HepG2 (cell line): ENCODE measurements around the gene GPS2. TPM values are rescaled to one million over a fixed set of nuclear protein-coding genes. Genes with fewer than 3 reads are reported as not detected.
A peak's percentile ranks its signal among the peaks of the same experiment; 100 is the strongest.

Source experiments
- ATAC-seq: fragments of 200-7000 bp; cut with Tn5 transposase; 3 replicates; pipeline ENCODE4 v1.9.1; 2020; ENCODE audit warnings: mild to moderate bottlenecking, moderate library complexity
- BruUV-seq: library from RNA; stranded (reverse); fragments of 400-500 nt; replicated peaks from 2 replicates; lab custom pipeline; 2021; lab: Mats Ljungman, UMichigan
- CTCF ChIA-PET: fragments of 300-600 bp; formaldehyde crosslinking; extraction: SDS; loops from one replicate; lab custom pipeline; 2021; ENCODE audit warnings: low total read pairs, inconsistent platforms, low intra/inter-chr PET ratio; lab: Yijun Ruan, JAX
- POLR2A ChIA-PET: fragments of 350-600 bp; sonication (Branson Sonifier 250); formaldehyde crosslinking; loops from one replicate; lab custom pipeline; 2020; ENCODE audit warnings: antibody characterized with exemption, inconsistent platforms; lab: Yijun Ruan, JAX
- DNase-seq: peaks from one replicate; pipeline ENCODE4 v3.0.0-alpha.2; 2015; ENCODE audit warnings: low spot score
- FAIRE-seq: peaks from 3 replicates; lab custom pipeline; 2011; peaks lifted over from hg19 to GRCh38; lab: Jason Lieb, UNC
- H2AFZ ChIP-seq: one replicate; pipeline ENCODE4 v1.6.1; 2011; ENCODE audit warnings: low read length, inconsistent platforms
- H3K27ac ChIP-seq: fragments of 300-600 bp; 3 replicates; pipeline ENCODE4 v1.8.0; 2011; ENCODE audit warnings: mixed run types, mild to moderate bottlenecking, mixed read lengths, low read length, inconsistent platforms; ENCODE audit not compliant: insufficient read depth; ENCODE audit errors: extremely low read length
- H3K27me3 ChIP-seq, 2 experiments: fragments of 200-600 bp in 1 of 2; 2 replicates in 1 of 2; 3 replicates in 1 of 2; pipeline versions ENCODE4 v1.6.0 to v1.8.0; 2011; ENCODE audit warnings: low read length in 2 of 2, mild to moderate bottlenecking in 2 of 2, moderate library complexity in 2 of 2, inconsistent platforms in 1 of 2; ENCODE audit not compliant: insufficient read depth in 2 of 2, control insufficient read depth in 1 of 2
- H3K36me3 ChIP-seq, 2 experiments: fragments of 200-600 bp in 1 of 2; replicated peaks in 1 of 2; 2 replicates in 1 of 2; 3 replicates in 1 of 2; pipeline versions ENCODE4 v1.5.1 to v1.8.0; 2011; ENCODE audit warnings: low read length in 2 of 2, inconsistent platforms in 1 of 2; ENCODE audit not compliant: insufficient read depth in 2 of 2, control insufficient read depth in 1 of 2
- H3K4me1 ChIP-seq: 2 replicates; pipeline ENCODE4 v1.5.1; 2012; ENCODE audit warnings: low read length, inconsistent platforms; ENCODE audit not compliant: insufficient read depth
- H3K4me2 ChIP-seq: 2 replicates; pipeline ENCODE4 v1.6.0; 2011; ENCODE audit warnings: low read depth, low read length, inconsistent platforms
- H3K4me3 ChIP-seq, 3 experiments: fragments of 200-600 bp in 1 of 3; sonication (generic), shearing (Covaris generic) in 1 of 3; replicated peaks in 1 of 3; 2 replicates each; pipeline ENCODE4 v1.5.1; 2011 to 2016; ENCODE audit warnings: low read length in 3 of 3, inconsistent platforms in 2 of 3, low read depth in 2 of 3, mild to moderate bottlenecking in 2 of 3, control low read depth in 1 of 3, mixed read lengths in 1 of 3; ENCODE audit not compliant: insufficient read depth in 1 of 3
- H3K79me2 ChIP-seq: one replicate; pipeline ENCODE4 v1.6.1; 2011; ENCODE audit warnings: low read length, inconsistent platforms; ENCODE audit not compliant: insufficient read depth
- H3K9ac ChIP-seq: 2 replicates; pipeline ENCODE4 v1.6.0; 2011; ENCODE audit warnings: mild to moderate bottlenecking, low read depth, low read length, inconsistent platforms; ENCODE audit not compliant: insufficient read depth
- H3K9me3 ChIP-seq: 2 replicates; pipeline ENCODE4 v1.5.1; 2012; ENCODE audit warnings: mild to moderate bottlenecking, low read length
- H4K20me1 ChIP-seq: 2 replicates; pipeline ENCODE4 v1.6.0; 2011; ENCODE audit warnings: inconsistent platforms, mild to moderate bottlenecking, low read length, moderate library complexity; ENCODE audit not compliant: insufficient read depth
- RFXAP ChIP-seq: sonication (generic); formaldehyde crosslinking; IDR thresholded peaks from 2 replicates; pipeline ENCODE4 v1.4.0; 2020; ENCODE audit warnings: missing genetic modification reagents, borderline replicate concordance
- SKI ChIP-seq: fragments of 450-650 bp; IDR thresholded peaks from one replicate; pipeline ENCODE4 v1.6.1; 2018; ENCODE audit warnings: mild to moderate bottlenecking; ENCODE audit not compliant: partially characterized antibody
- TMF1 ChIP-seq: sonication (generic); formaldehyde crosslinking; IDR thresholded peaks from 2 replicates; pipeline ENCODE4 v1.8.1; 2022; ENCODE audit warnings: low read depth, missing genetic modification reagents
- ZKSCAN8 ChIP-seq: IDR thresholded peaks from 2 replicates; pipeline ENCODE4 v1.6.1; 2016; ENCODE audit warnings: borderline replicate concordance, missing genetic modification reagents, missing compliant biosample characterization
- ZNF260 ChIP-seq: sonication (generic); formaldehyde crosslinking; IDR thresholded peaks from 2 replicates; pipeline ENCODE4 v1.4.0; 2020; ENCODE audit warnings: missing genetic modification reagents, low read depth, mild to moderate bottlenecking, borderline replicate concordance
- ZNF343 ChIP-seq: sonication (generic); formaldehyde crosslinking; IDR thresholded peaks from 2 replicates; pipeline ENCODE4 v1.4.0; 2020; ENCODE audit warnings: mild to moderate bottlenecking, missing genetic modification reagents
- WGBS: methylation state at CpG from one replicate; pipeline ENCODE4 v1.1.6; 2017; ENCODE audit warnings: low lambda C conversion rate; 5-methylcytosine and 5-hydroxymethylcytosine counted together
- in situ Hi-C: cut with HindIII; loops from 2 replicates; pipeline ENCODE4 v1.10.0; 2017; ENCODE audit warnings: low pct_unique_long_range_greater_than_20kb; ENCODE audit not compliant: extremely low pct_ligation_motif_present
- intact Hi-C: fragments of 100-400 bp; cut with micrococcal nuclease; formaldehyde crosslinking; loops from one replicate; pipeline ENCODE4 v1.10.0; 2022; ENCODE audit not compliant: unreplicated experiment
- polyA plus RNA-seq, 8 experiments: library from polyadenylated mRNA; depleted of rRNA in 3 of 8; stranded (reverse) in 7 of 8; unstranded in 1 of 8; fragments of >200 nt; fragmentation: Illumina TruSeq in 4 of 8; extraction: Trizol in 4 of 8; gene quantifications; 2 replicates each; pipeline versions ENCODE4 v1.2.1 to v1.2.3, GENCODE V29; 2011 to 2016; ENCODE audit warnings: low read depth in 4 of 8, missing spikeins in 1 of 8, mixed read lengths in 1 of 8; ENCODE audit not compliant: insufficient read depth in 1 of 8
- total RNA-seq, 5 experiments: library from RNA; depleted of rRNA; stranded (reverse); fragments of >200 nt; fragmentation: Illumina TruSeq; extraction: Trizol; gene quantifications; 2 replicates each; pipeline ENCODE4 v1.2.3, GENCODE V29; 2016; ENCODE audit warnings: low read depth in 1 of 5
- TF ChIP-seq, protein P1 (sequence below): IDR thresholded peaks from 2 replicates; pipeline ENCODE4 v1.6.1; 2016
- TF ChIP-seq, protein P2 (sequence below): sonication (generic); formaldehyde crosslinking; IDR thresholded peaks from 2 replicates; pipeline ENCODE4 v1.4.0; 2020; ENCODE audit warnings: mild to moderate bottlenecking, missing genetic modification reagents
- TF ChIP-seq, protein P3 (sequence below): sonication (generic); formaldehyde crosslinking; IDR thresholded peaks from 2 replicates; pipeline ENCODE4 v1.8.0; 2022; ENCODE audit warnings: low read depth, missing genetic modification reagents
- TF ChIP-seq, protein P4 (sequence below): sonication (generic); formaldehyde crosslinking; IDR thresholded peaks from 2 replicates; pipeline ENCODE4 v1.5.1; 2020; ENCODE audit warnings: mild to moderate bottlenecking, missing genetic modification reagents, borderline replicate concordance
- TF ChIP-seq, protein P5 (sequence below): IDR thresholded peaks from 2 replicates; pipeline ENCODE4 v1.6.1; 2012; ENCODE audit warnings: low read length, improper control_type of control experiment

The GPS2 gene
- total and polyA plus RNA-seq, 2 of the 13 experiments (the other 11 are each of a cell fraction or from before 2014, with no cell fraction given) = 58.0 to 59.4 TPM

DNA sequence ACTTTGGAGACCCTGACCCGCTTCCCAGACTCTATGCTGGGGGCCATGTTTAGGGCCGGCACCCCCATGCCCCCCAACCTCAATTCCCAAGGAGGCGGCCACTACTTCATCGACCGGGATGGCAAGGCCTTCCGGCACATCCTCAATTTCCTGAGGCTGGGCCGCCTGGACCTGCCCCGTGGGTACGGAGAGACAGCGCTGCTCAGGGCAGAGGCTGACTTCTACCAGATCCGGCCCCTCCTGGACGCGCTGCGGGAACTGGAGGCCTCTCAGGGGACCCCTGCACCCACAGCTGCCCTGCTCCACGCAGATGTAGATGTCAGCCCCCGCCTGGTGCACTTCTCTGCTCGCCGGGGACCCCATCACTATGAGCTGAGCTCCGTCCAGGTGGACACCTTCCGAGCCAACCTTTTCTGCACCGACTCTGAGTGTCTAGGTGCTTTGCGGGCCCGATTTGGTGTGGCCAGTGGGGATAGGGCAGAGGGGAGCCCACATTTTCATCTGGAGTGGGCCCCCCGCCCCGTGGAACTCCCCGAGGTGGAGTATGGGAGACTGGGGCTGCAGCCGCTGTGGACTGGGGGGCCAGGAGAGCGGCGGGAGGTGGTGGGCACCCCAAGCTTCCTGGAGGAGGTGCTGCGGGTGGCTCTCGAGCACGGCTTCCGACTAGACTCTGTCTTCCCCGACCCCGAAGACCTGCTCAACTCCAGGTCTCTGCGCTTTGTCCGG lies 37.9 kb upstream of the GPS2 start:
- intact Hi-C loops = loop anchor here (5.0 to 10.0 kb wide), 2 partner anchors 212 to 306 kb away; partner anchors contain the start of gene SENP3
- 74% methylated on average over 15 of the region's 37 CpGs for WGBS
- in situ Hi-C loops = no loop called here
- ATAC-seq (no peak), FAIRE-seq (no peak), DNase-seq (no peak)
- ChIA-PET CTCF (no interaction called here), POLR2A (interaction anchor here (1.6 to 7.0 kb wide), 2 partner anchors 24 to 51 kb away, joined by 4 to 44 read pairs; partner anchors contain the start of genes NEURL4 and TMEM256)
- Histone ChIP-seq H3K79me2 (no peaks in the 10 kb centered on the region), H3K9ac (no peak overlapping the region), H3K9me3 (no peaks in the 10 kb centered on the region), H2AFZ (no peak overlapping the region), H3K36me3 (no peaks in the 10 kb centered on the region), H3K27me3 (peaks cover 0 to 5% of the 10 kb centered on the region in 2 experiments; a peak in 1 of 5 replicates), H3K27ac (no peak overlapping the region), H4K20me1 (peaks cover 13% of the 10 kb centered on the region; the same call in 1 of the 2 replicates), H3K4me2 (peak overlapping the region; percentile 90), H3K4me3 (peak overlapping the region; percentile 64 to 88 (median 87); a peak in 3 of 6 replicates), H3K4me1 (peaks cover 46% of the 10 kb centered on the region)
- BruUV-seq = no TSS peak
- no peak for TF ChIP-seq RFXAP
- TF ChIP-seq, protein P1, sequence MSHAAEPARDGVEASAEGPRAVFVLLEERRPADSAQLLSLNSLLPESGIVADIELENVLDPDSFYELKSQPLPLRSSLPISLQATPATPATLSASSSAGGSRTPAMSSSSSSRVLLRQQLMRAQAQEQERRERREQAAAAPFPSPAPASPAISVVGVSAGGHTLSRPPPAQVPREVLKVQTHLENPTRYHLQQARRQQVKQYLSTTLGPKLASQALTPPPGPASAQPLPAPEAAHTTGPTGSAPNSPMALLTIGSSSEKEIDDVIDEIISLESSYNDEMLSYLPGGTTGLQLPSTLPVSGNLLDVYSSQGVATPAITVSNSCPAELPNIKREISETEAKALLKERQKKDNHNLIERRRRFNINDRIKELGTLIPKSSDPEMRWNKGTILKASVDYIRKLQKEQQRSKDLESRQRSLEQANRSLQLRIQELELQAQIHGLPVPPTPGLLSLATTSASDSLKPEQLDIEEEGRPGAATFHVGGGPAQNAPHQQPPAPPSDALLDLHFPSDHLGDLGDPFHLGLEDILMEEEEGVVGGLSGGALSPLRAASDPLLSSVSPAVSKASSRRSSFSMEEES (CRISPR knock-in tag) = no peak
- TF ChIP-seq, protein P2, sequence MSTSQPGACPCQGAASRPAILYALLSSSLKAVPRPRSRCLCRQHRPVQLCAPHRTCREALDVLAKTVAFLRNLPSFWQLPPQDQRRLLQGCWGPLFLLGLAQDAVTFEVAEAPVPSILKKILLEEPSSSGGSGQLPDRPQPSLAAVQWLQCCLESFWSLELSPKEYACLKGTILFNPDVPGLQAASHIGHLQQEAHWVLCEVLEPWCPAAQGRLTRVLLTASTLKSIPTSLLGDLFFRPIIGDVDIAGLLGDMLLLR (CRISPR knock-in tag) = no peak
- TF ChIP-seq, protein P3, sequence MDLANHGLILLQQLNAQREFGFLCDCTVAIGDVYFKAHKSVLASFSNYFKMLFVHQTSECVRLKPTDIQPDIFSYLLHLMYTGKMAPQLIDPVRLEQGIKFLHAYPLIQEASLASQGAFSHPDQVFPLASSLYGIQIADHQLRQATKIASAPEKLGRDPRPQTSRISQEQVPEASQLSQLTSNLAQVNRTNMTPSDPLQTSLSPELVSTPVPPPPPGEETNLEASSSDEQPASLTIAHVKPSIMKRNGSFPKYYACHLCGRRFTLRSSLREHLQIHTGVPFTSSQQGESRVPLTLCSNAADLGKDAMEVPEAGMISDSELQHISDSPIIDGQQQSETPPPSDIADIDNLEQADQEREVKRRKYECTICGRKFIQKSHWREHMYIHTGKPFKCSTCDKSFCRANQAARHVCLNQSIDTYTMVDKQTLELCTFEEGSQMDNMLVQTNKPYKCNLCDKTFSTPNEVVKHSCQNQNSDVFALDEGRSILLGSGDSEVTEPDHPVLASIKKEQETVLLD (CRISPR knock-in tag) = no peak
- TF ChIP-seq, protein P4, sequence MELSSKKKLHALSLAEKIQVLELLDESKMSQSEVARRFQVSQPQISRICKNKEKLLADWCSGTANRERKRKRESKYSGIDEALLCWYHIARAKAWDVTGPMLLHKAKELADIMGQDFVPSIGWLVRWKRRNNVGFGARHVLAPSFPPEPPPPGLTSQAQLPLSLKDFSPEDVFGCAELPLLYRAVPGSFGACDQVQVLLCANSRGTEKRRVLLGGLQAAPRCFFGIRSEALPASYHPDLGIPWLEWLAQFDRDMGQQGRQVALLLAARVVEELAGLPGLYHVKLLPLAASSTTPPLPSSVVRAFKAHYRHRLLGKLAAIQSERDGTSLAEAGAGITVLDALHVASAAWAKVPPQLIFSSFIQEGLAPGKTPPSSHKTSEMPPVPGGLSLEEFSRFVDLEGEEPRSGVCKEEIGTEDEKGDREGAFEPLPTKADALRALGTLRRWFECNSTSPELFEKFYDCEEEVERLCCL (CRISPR knock-in tag) = no peak
- no peak for TF ChIP-seq ZKSCAN8 (CRISPR knock-in tag)
- TF ChIP-seq, protein P5, sequence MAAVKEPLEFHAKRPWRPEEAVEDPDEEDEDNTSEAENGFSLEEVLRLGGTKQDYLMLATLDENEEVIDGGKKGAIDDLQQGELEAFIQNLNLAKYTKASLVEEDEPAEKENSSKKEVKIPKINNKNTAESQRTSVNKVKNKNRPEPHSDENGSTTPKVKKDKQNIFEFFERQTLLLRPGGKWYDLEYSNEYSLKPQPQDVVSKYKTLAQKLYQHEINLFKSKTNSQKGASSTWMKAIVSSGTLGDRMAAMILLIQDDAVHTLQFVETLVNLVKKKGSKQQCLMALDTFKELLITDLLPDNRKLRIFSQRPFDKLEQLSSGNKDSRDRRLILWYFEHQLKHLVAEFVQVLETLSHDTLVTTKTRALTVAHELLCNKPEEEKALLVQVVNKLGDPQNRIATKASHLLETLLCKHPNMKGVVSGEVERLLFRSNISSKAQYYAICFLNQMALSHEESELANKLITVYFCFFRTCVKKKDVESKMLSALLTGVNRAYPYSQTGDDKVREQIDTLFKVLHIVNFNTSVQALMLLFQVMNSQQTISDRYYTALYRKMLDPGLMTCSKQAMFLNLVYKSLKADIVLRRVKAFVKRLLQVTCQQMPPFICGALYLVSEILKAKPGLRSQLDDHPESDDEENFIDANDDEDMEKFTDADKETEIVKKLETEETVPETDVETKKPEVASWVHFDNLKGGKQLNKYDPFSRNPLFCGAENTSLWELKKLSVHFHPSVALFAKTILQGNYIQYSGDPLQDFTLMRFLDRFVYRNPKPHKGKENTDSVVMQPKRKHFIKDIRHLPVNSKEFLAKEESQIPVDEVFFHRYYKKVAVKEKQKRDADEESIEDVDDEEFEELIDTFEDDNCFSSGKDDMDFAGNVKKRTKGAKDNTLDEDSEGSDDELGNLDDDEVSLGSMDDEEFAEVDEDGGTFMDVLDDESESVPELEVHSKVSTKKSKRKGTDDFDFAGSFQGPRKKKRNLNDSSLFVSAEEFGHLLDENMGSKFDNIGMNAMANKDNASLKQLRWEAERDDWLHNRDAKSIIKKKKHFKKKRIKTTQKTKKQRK = no peak
- no peak for TF ChIP-seq SKI
- TF ChIP-seq ZNF260 (CRISPR knock-in tag) = no peak
- TF ChIP-seq ZNF343 = no peak
- no peak for TF ChIP-seq TMF1 (CRISPR knock-in tag)
